SU-DHL-6 (cell line): ENCODE data around the gene PRPS1L1.

ENCODE experiments used
- H2AFZ ChIP-seq: fragments of 200-600 bp; sonication (generic); 2 replicates; pipeline ENCODE4 v1.6.1; 2014; ENCODE audit warnings: low read depth, mild to moderate bottlenecking, moderate library complexity, mixed read lengths, antibody characterized with exemption, low read length; ENCODE audit not compliant: severe bottlenecking
- H3F3A ChIP-seq: fragments of 200-600 bp; shearing (Covaris generic); 2 replicates; pipeline ENCODE4 v1.6.0; 2016; ENCODE audit warnings: antibody characterized with exemption, mild to moderate bottlenecking; ENCODE audit not compliant: insufficient read depth
- H3K27ac ChIP-seq: fragments of 200-600 bp; sonication (generic); 2 replicates; pipeline ENCODE4 v1.5.1; 2016; ENCODE audit warnings: low read depth, mild to moderate bottlenecking, low read length, moderate library complexity, mixed read lengths
- H3K27me3 ChIP-seq: fragments of 200-600 bp; sonication (generic), shearing (Covaris generic); 2 replicates; pipeline ENCODE4 v1.6.0; 2014; ENCODE audit warnings: mild to moderate bottlenecking, low read length
- H3K36me3 ChIP-seq: fragments of 200-600 bp; sonication (generic); 2 replicates; pipeline ENCODE4 v1.6.1; 2014; ENCODE audit warnings: mild to moderate bottlenecking, low read length, mixed read lengths
- H3K4me2 ChIP-seq: fragments of 300-600, 200-600 bp; shearing (Covaris generic), sonication (generic); 2 replicates; pipeline ENCODE4 v1.6.0; 2014; ENCODE audit warnings: low read length, low read depth, mild to moderate bottlenecking; ENCODE audit not compliant: poor library complexity, severe bottlenecking
- H3K4me3 ChIP-seq: fragments of 200-600 bp; sonication (generic); 2 replicates; pipeline ENCODE4 v1.5.1; 2014; ENCODE audit warnings: antibody characterized with exemption, low read length, mild to moderate bottlenecking, mixed read lengths; ENCODE audit not compliant: insufficient read depth, poor library complexity, severe bottlenecking
- H3K79me2 ChIP-seq: fragments of 200-600 bp; sonication (generic); 2 replicates; pipeline ENCODE4 v1.6.1; 2014; ENCODE audit warnings: mild to moderate bottlenecking, low read length, moderate library complexity; ENCODE audit not compliant: insufficient read depth
- H3K9ac ChIP-seq: fragments of 200-600 bp; sonication (generic); 2 replicates; pipeline ENCODE4 v1.7.0; 2014; ENCODE audit warnings: mild to moderate bottlenecking, low read length
- H3K9me2 ChIP-seq: fragments of 200-600 bp; sonication (generic); replicated peaks from 2 replicates; pipeline ENCODE4 v1.6.1; 2014; ENCODE audit warnings: low read length; ENCODE audit not compliant: insufficient read depth
- H3K9me3 ChIP-seq: fragments of 200-600 bp; sonication (generic); 2 replicates; pipeline ENCODE4 v1.6.1; 2014; ENCODE audit warnings: low read length, mixed read lengths; ENCODE audit not compliant: insufficient read depth
- H4K20me1 ChIP-seq: fragments of 200-600 bp; sonication (generic); 2 replicates; pipeline ENCODE4 v1.6.1; 2014; ENCODE audit warnings: low read depth, mild to moderate bottlenecking, antibody characterized with exemption, low read length, moderate library complexity, mixed read lengths
- EZH2phosphoT487 ChIP-seq: fragments of 200-600 bp; sonication (generic), shearing (Covaris generic); conservative IDR thresholded peaks from 2 replicates; pipeline ENCODE4 v1.6.1; 2018; ENCODE audit warnings: mild to moderate bottlenecking, antibody characterized with exemption, low read length, moderate library complexity, mixed read lengths
- TF ChIP-seq, protein P1 (sequence below): fragments of 200-600 bp; sonication (generic); IDR thresholded peaks from one replicate; pipeline ENCODE4 v1.5.1; 2017; ENCODE audit warnings: antibody characterized with exemption, mild to moderate bottlenecking, low read length, moderate library complexity; ENCODE audit not compliant: insufficient read depth, poor library complexity, severe bottlenecking

The PRPS1L1 gene

DNA sequence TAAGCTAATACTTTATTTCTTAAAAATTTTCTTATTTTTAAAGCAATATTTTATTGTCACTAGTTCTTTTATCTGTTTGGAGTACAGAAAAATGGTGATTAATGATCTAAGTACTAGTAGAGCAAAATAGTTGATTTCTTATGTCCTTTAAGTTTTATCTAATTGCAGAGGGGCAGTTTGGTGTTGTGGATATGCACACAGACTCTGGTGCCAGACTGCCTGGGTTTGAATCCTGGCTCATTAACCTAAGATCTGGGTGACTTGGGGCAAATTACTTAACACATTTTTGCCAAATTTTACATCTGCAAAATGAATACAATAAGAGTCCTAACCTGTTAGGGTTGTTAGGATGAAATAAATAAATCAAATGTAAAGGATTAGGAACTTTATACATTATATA, 10.7 kb upstream of the PRPS1L1 start:
- TF ChIP-seq, protein P1, sequence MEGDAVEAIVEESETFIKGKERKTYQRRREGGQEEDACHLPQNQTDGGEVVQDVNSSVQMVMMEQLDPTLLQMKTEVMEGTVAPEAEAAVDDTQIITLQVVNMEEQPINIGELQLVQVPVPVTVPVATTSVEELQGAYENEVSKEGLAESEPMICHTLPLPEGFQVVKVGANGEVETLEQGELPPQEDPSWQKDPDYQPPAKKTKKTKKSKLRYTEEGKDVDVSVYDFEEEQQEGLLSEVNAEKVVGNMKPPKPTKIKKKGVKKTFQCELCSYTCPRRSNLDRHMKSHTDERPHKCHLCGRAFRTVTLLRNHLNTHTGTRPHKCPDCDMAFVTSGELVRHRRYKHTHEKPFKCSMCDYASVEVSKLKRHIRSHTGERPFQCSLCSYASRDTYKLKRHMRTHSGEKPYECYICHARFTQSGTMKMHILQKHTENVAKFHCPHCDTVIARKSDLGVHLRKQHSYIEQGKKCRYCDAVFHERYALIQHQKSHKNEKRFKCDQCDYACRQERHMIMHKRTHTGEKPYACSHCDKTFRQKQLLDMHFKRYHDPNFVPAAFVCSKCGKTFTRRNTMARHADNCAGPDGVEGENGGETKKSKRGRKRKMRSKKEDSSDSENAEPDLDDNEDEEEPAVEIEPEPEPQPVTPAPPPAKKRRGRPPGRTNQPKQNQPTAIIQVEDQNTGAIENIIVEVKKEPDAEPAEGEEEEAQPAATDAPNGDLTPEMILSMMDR, result no peak
- no peak for TF ChIP-seq EZH2phosphoT487
- H4K20me1 ChIP-seq, result no peaks in the 10 kb centered on the region
- H3K36me3 ChIP-seq, result no peaks in the 10 kb centered on the region
- no peaks in the 10 kb centered on the region for H3K79me2 ChIP-seq
- no peaks in the 10 kb centered on the region for H3K9me3 ChIP-seq
- no peak overlapping the region for H2AFZ ChIP-seq
- no peak overlapping the region for H3K27ac ChIP-seq
- H3K9ac ChIP-seq, result no peak overlapping the region
- H3K9me2 ChIP-seq, result no peaks in the 10 kb centered on the region
- H3F3A ChIP-seq, result no peaks in the 10 kb centered on the region
- no peaks in the 10 kb centered on the region for H3K27me3 ChIP-seq
- no peak overlapping the region for H3K4me2 ChIP-seq
- H3K4me3 ChIP-seq, result no peak overlapping the region

DNA sequence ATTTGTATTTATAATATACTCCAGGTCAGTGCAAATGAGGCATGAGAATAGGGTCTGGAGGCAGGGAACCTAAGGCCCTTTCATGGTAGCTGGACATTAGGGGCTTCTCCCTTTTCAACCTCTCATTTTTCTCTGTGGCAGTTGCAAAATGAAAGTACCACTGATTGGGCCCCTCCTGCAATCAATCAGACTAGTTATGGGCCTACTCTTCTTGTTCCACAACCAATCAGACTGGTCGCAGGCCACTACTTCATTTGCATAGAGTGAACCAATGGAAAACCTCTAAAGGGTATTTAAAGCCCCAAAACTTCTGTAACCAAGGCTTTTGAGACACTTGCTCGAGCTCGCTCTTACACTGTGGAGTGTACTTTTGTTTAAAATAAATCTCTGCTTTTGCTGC, 10.0 kb upstream of the PRPS1L1 start:
- H3K27ac ChIP-seq, result no peak overlapping the region
- no peaks in the 10 kb centered on the region for H4K20me1 ChIP-seq
- no peaks in the 10 kb centered on the region for H3F3A ChIP-seq
- TF ChIP-seq EZH2phosphoT487, result no peak
- TF ChIP-seq, protein P1, result no peak
- H3K4me2 ChIP-seq, result no peak overlapping the region
- no peak overlapping the region for H3K4me3 ChIP-seq
- no peaks in the 10 kb centered on the region for H3K27me3 ChIP-seq
- H3K9ac ChIP-seq, result no peak overlapping the region
- no peaks in the 10 kb centered on the region for H3K9me2 ChIP-seq
- no peaks in the 10 kb centered on the region for H3K36me3 ChIP-seq
- no peaks in the 10 kb centered on the region for H3K79me2 ChIP-seq
- no peaks in the 10 kb centered on the region for H3K9me3 ChIP-seq
- H2AFZ ChIP-seq, result no peak overlapping the region

DNA sequence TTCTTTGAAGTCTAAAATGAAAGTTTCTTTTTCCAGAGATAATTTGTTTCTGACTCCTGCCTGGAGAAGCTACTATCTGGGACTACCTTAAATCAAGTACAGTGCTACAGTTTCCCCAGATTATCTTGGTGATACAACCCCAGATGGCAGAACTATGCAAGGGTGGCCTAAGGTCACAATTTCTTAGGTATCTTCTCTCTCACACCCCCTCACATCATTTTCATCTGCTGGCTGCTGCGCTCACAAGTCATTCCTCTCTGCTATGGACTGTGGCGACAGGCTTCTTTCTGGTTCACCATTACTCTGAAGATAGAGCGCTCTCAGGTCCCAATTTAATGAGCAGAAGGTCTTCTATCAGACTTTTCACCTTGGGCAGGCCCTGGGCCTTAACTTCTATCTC, 9.1 kb upstream of the PRPS1L1 start:
- no peak overlapping the region for H3K9ac ChIP-seq
- no peak overlapping the region for H3K4me2 ChIP-seq
- TF ChIP-seq, protein P1, result no peak
- no peak for TF ChIP-seq EZH2phosphoT487
- no peaks in the 10 kb centered on the region for H3F3A ChIP-seq
- no peaks in the 10 kb centered on the region for H3K36me3 ChIP-seq
- H3K4me3 ChIP-seq, result no peak overlapping the region
- H3K9me2 ChIP-seq, result no peaks in the 10 kb centered on the region
- no peaks in the 10 kb centered on the region for H3K9me3 ChIP-seq
- no peaks in the 10 kb centered on the region for H4K20me1 ChIP-seq
- no peak overlapping the region for H2AFZ ChIP-seq
- H3K79me2 ChIP-seq, result no peaks in the 10 kb centered on the region
- no peak overlapping the region for H3K27ac ChIP-seq
- no peaks in the 10 kb centered on the region for H3K27me3 ChIP-seq
